ENCODE results near the gene ACOX2. TPM values are rescaled to one million over a fixed set of nuclear protein-coding genes. Genes with fewer than 3 reads are reported as not detected.
A peak's percentile ranks its signal among the peaks of the same experiment; 100 is the strongest.

ACOX2 gene
- total RNA-seq, 1 experiment from 2014 or later, result 1.1 TPM

- no TSS peak for BruUV-seq (replicated peaks)
- Mint-ChIP-seq H3K4me3 (ENCODE audit: low read depth, unreplicated experiment) (peak overlapping the region; percentile 29), H3K4me1 (ENCODE audit: low read depth, unreplicated experiment) (peaks cover 23% of the 10 kb centered on the region), H3K36me3 (ENCODE audit: insufficient read depth, unreplicated experiment) (no peaks in the 10 kb centered on the region), H3K27ac (ENCODE audit: unreplicated experiment) (no peak overlapping the region), H3K9me3 (ENCODE audit: low read depth, unreplicated experiment) (peaks cover 6% of the 10 kb centered on the region), H3K27me3 (ENCODE audit: unreplicated experiment) (peaks cover 7% of the 10 kb centered on the region)
- CTCF ChIA-PET, result interaction anchor here (0.5 to 8.2 kb wide), 9 partner anchors 9 to 483 kb away, joined by 3 to 66 read pairs (median 3); no protein-coding TSS in a partner anchor
- DNase-seq, result no peak
- intact Hi-C loops (cut with micrococcal nuclease; ENCODE audit: unreplicated experiment), result loop anchor here (10.0 kb wide), 1 partner anchor 485 kb away; the partner anchor contains the start of gene CFAP20DC
- TF ChIP-seq, protein P1, sequence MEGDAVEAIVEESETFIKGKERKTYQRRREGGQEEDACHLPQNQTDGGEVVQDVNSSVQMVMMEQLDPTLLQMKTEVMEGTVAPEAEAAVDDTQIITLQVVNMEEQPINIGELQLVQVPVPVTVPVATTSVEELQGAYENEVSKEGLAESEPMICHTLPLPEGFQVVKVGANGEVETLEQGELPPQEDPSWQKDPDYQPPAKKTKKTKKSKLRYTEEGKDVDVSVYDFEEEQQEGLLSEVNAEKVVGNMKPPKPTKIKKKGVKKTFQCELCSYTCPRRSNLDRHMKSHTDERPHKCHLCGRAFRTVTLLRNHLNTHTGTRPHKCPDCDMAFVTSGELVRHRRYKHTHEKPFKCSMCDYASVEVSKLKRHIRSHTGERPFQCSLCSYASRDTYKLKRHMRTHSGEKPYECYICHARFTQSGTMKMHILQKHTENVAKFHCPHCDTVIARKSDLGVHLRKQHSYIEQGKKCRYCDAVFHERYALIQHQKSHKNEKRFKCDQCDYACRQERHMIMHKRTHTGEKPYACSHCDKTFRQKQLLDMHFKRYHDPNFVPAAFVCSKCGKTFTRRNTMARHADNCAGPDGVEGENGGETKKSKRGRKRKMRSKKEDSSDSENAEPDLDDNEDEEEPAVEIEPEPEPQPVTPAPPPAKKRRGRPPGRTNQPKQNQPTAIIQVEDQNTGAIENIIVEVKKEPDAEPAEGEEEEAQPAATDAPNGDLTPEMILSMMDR (IDR thresholded peaks at IDR 0.05; ENCODE audit: unreplicated experiment), result no peak
Observed at GRCh38 chr3:58569287-58570001, 32.5 kb upstream of the ACOX2 start.

DNA sequence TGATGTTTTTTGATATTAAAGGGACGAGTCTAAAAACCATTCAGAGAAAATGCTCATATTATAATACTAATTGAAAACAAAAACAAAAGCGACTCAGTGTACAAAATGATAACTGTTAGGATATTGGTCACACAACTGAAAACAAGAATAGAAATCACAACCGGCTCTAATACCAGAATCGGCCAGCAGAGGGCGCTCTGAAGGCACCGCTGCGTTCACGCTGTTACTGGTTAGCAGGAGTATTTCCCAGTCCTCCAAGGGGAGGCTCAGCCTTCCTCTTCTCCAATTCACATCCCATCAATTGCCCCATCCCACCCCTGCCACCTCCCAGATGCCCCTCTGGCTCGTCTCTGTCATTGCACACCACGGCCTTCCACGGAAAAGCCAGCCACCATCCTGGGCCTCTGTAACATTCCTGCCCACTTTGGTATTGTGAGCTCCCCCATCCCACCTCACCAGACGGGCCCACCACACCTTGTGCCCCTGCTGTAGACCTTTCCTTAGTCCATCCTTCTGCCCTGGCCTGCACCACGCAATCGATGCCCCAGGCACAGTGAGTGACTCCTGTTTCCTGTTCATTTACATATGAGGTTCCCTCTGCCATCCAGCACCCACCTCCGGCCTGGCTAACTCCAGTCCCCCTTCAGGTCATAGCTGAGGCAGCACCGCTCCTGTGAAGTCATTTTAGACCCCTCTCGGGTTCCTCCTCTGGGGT, 31.7 kb upstream of the ACOX2 start:
- H3K27me3 Mint-ChIP-seq (ENCODE audit: unreplicated experiment), result peaks cover under 1% of the 10 kb centered on the region
- peak; percentile 80 for DNase-seq
- no peaks in the 10 kb centered on the region for H3K36me3 Mint-ChIP-seq (ENCODE audit: insufficient read depth, unreplicated experiment)
- H3K4me3 Mint-ChIP-seq (ENCODE audit: low read depth, unreplicated experiment), result peak overlapping the region; percentile 29
- BruUV-seq (replicated peaks), result no TSS peak
- TF ChIP-seq, protein P1 (IDR thresholded peaks at IDR 0.05; ENCODE audit: unreplicated experiment), result peak; percentile 81
- H3K27ac Mint-ChIP-seq (ENCODE audit: unreplicated experiment), result no peak overlapping the region
- H3K4me1 Mint-ChIP-seq (ENCODE audit: low read depth, unreplicated experiment), result peaks cover 30% of the 10 kb centered on the region
- CTCF ChIA-PET, result interaction anchor here (0.5 to 8.2 kb wide), 12 partner anchors 8 to 484 kb away, joined by 3 to 66 read pairs (median 3); no protein-coding TSS in a partner anchor
- intact Hi-C loops (cut with micrococcal nuclease; ENCODE audit: unreplicated experiment), result loop anchor here (1.0 to 10.0 kb wide), 3 partner anchors 62 to 486 kb away; partner anchors contain the start of gene CFAP20DC
- peaks cover 9% of the 10 kb centered on the region for H3K9me3 Mint-ChIP-seq (ENCODE audit: low read depth, unreplicated experiment)

DNA sequence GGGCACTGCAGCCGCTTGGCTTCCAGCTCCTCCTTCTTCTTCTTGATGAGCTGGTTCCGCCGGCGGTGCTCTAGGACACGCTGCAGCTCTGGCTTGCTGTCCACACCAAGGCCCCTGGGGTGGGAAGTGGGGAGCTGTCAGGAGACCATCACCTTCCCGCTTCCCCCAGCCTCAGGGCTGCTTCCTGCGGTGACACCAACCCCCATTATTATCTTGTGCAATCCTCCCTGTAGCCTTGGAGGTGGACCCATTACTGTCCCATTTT, 30.2 kb upstream of the ACOX2 start:
- Mint-ChIP-seq H3K27ac (ENCODE audit: unreplicated experiment) (no peak overlapping the region), H3K4me3 (ENCODE audit: low read depth, unreplicated experiment) (no peak overlapping the region), H3K27me3 (ENCODE audit: unreplicated experiment) (no peaks in the 10 kb centered on the region), H3K36me3 (ENCODE audit: insufficient read depth, unreplicated experiment) (no peaks in the 10 kb centered on the region), H3K9me3 (ENCODE audit: low read depth, unreplicated experiment) (peaks cover 7% of the 10 kb centered on the region), H3K4me1 (ENCODE audit: low read depth, unreplicated experiment) (peaks cover 41% of the 10 kb centered on the region)
- no peak for DNase-seq
- no TSS peak for BruUV-seq (replicated peaks)
- TF ChIP-seq, protein P1 (IDR thresholded peaks at IDR 0.05; ENCODE audit: unreplicated experiment), result no peak
- intact Hi-C loops (cut with micrococcal nuclease; ENCODE audit: unreplicated experiment), result loop anchor here (10.0 kb wide), 1 partner anchor 488 kb away; the partner anchor contains the start of gene CFAP20DC
- CTCF ChIA-PET, result interaction anchor here (0.7 to 8.2 kb wide), 2 partner anchors 62 to 74 kb away, joined by 4 to 66 read pairs; no protein-coding TSS in a partner anchor

- no peak overlapping the region for H3K4me3 Mint-ChIP-seq (ENCODE audit: low read depth, unreplicated experiment)
- no peak overlapping the region for H3K27ac Mint-ChIP-seq (ENCODE audit: unreplicated experiment)
- H3K4me1 Mint-ChIP-seq (ENCODE audit: low read depth, unreplicated experiment), result peaks cover 43% of the 10 kb centered on the region
- intact Hi-C loops (cut with micrococcal nuclease; ENCODE audit: unreplicated experiment), result loop anchor here (10.0 kb wide), 1 partner anchor 488 kb away; the partner anchor contains the start of gene CFAP20DC
- CTCF ChIA-PET, result interaction anchor here (0.7 to 8.2 kb wide), 3 partner anchors 31 to 74 kb away, joined by 3 to 66 read pairs (median 4); no protein-coding TSS in a partner anchor
- H3K9me3 Mint-ChIP-seq (ENCODE audit: low read depth, unreplicated experiment), result peaks cover 4% of the 10 kb centered on the region
- no peak for DNase-seq
- TF ChIP-seq, protein P1 (IDR thresholded peaks at IDR 0.05; ENCODE audit: unreplicated experiment), result no peak
- H3K27me3 Mint-ChIP-seq (ENCODE audit: unreplicated experiment), result no peaks in the 10 kb centered on the region
- BruUV-seq (replicated peaks), result no TSS peak
- H3K36me3 Mint-ChIP-seq (ENCODE audit: insufficient read depth, unreplicated experiment), result no peaks in the 10 kb centered on the region
Observed at GRCh38 chr3:58566398-58567250, 29.6 kb upstream of the ACOX2 start.

All from Calu3 (cell line).